Activated T-cell treated with anti-CD3 and anti-CD28 coated beads, Interleukin-2, amount 50 U/mL, for 24 hours (primary cell): ENCODE measurements around the gene SNRNP35.
"Not testable (repeated sequence)": the region's sequence is repeated elsewhere in the genome, so short reads cannot be mapped to it uniquely, and the experiment has no call there.

Experiments
- DNase-seq: peaks from one replicate; pipeline ENCODE4 v3.0.0-alpha.2; 2020
- H3K27ac Mint-ChIP-seq: 2 replicates; pipeline ENCODE4 v1.8.0; 2020; ENCODE audit warnings: mild to moderate bottlenecking, mixed read lengths
- H3K27me3 Mint-ChIP-seq: 2 replicates; pipeline ENCODE4 v1.8.0; 2020; ENCODE audit warnings: mixed read lengths
- H3K36me3 Mint-ChIP-seq: 2 replicates; pipeline ENCODE4 v1.8.0; 2020; ENCODE audit warnings: low read depth, mixed read lengths
- H3K4me1 Mint-ChIP-seq: 2 replicates; pipeline ENCODE4 v1.8.0; 2020; ENCODE audit warnings: low read depth, mixed read lengths
- H3K4me3 Mint-ChIP-seq: 2 replicates; pipeline ENCODE4 v1.8.0; 2020; ENCODE audit warnings: mild to moderate bottlenecking, moderate library complexity, mixed read lengths
- H3K9me3 Mint-ChIP-seq: 2 replicates; pipeline ENCODE4 v1.8.0; 2020; ENCODE audit warnings: mixed read lengths

Gene SNRNP35

GRCh38 chr12:123471374-123472068 lies 13.6 kb downstream of the SNRNP35 start:
- peaks cover 58% of the 10 kb centered on the region for H3K36me3 Mint-ChIP-seq
- peaks cover 21% of the 10 kb centered on the region for H3K4me1 Mint-ChIP-seq
- H3K27ac Mint-ChIP-seq, result peak overlapping the region; percentile 55
- DNase-seq, result no peak
- H3K4me3 Mint-ChIP-seq, result no peak overlapping the region
- H3K27me3 Mint-ChIP-seq, result no peaks in the 10 kb centered on the region
- no peaks in the 10 kb centered on the region for H3K9me3 Mint-ChIP-seq

- H3K4me3 Mint-ChIP-seq, result no peak overlapping the region
- H3K4me1 Mint-ChIP-seq, result peaks cover 24% of the 10 kb centered on the region
- no peaks in the 10 kb centered on the region for H3K9me3 Mint-ChIP-seq
- no peak for DNase-seq
- H3K36me3 Mint-ChIP-seq, result peaks cover 50% of the 10 kb centered on the region
- H3K27ac Mint-ChIP-seq, result no peak overlapping the region
- H3K27me3 Mint-ChIP-seq, result no peaks in the 10 kb centered on the region
These were observed 14.5 kb downstream of the SNRNP35 start for GRCh38 chr12:123472438-123472849.

DNA sequence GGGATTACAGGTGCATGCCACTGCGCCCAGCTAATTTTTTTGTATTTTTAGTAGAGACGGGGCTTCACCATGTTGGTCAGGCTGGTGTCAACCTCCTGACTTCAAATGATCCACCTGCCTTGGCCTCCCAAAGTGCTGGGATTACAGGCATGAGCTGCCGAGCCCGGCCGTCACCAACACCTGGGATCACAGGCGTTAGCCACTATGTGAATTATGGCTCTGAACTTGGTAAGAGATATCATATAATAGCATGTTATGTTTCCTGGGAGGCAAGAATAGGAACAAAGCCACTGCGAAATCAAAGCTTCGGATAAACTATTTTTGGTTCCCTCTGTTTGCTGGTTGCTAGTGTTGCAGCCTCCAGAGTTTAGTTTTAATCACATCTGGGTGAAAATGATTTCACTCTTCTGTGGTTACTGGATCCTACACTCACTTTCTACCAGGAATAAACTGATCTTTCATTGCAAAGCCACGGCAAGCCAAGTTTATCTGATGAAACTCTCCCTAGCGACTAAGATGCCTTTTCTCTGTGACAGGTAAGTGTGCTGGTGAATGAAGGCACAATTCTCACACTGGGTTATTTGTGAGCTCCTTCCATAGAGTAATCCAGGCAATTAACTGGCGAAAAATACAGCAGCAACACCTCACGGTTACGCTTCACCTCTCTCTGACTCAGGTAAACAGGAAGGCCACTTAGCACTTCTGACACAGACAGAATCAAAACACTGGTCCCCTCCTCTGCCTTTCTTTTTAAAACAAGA lies 16.7 kb downstream of the SNRNP35 start:
- no peaks in the 10 kb centered on the region for H3K9me3 Mint-ChIP-seq
- peaks cover 27% of the 10 kb centered on the region for H3K4me1 Mint-ChIP-seq
- peaks cover 40% of the 10 kb centered on the region for H3K36me3 Mint-ChIP-seq
- H3K27me3 Mint-ChIP-seq, result no peaks in the 10 kb centered on the region
- no peak overlapping the region for H3K4me3 Mint-ChIP-seq
- DNase-seq, result no peak
- peak overlapping the region; percentile 89 for H3K27ac Mint-ChIP-seq

DNA sequence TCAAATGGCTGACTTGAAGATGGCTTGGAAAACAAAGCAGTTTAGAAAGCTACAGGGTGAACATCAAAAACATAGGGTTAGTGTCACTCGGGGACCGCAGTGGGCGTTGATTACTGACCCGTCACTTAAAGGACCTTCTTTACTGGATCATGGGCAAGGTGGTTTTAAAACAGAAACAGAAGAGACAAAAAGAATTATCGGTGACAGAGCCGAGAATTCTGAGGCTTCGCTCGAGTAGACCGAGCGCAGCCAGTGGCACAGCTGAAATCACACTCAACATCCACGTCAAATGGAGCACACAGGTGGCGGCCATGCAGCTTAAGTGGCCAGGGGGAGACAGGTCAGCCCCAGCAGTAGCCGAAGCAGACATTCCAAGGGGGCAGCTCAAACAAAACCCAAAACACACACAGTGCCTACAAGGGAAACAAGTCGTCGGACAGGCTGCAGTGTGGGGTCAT lies 17.3 kb downstream of the SNRNP35 start:
- DNase-seq, result no peak
- Mint-ChIP-seq H3K9me3 (no peaks in the 10 kb centered on the region), H3K36me3 (peaks cover 35% of the 10 kb centered on the region), H3K27ac (peak overlapping the region; percentile 89), H3K4me1 (peaks cover 30% of the 10 kb centered on the region), H3K27me3 (no peaks in the 10 kb centered on the region), H3K4me3 (no peak overlapping the region)

- H3K27me3 Mint-ChIP-seq, result no peaks in the 10 kb centered on the region
- H3K36me3 Mint-ChIP-seq, result peaks cover 8% of the 10 kb centered on the region
- H3K4me1 Mint-ChIP-seq, result peaks cover 38% of the 10 kb centered on the region
- H3K4me3 Mint-ChIP-seq, result no peak overlapping the region
- H3K9me3 Mint-ChIP-seq, result no peaks in the 10 kb centered on the region
- DNase-seq, result no peak
- H3K27ac Mint-ChIP-seq, result no peak overlapping the region
These were observed 20.1 kb downstream of the SNRNP35 start for GRCh38 chr12:123478069-123478468.

- DNase-seq, result no peak
- no peak overlapping the region for H3K4me3 Mint-ChIP-seq
- peak overlapping the region; percentile 40 for H3K27ac Mint-ChIP-seq
- peaks cover 8% of the 10 kb centered on the region for H3K36me3 Mint-ChIP-seq
- no peaks in the 10 kb centered on the region for H3K27me3 Mint-ChIP-seq
- H3K9me3 Mint-ChIP-seq, result no peaks in the 10 kb centered on the region
- H3K4me1 Mint-ChIP-seq, result peaks cover 43% of the 10 kb centered on the region
These were observed 20.8 kb downstream of the SNRNP35 start for GRCh38 chr12:123478762-123479161.

DNA sequence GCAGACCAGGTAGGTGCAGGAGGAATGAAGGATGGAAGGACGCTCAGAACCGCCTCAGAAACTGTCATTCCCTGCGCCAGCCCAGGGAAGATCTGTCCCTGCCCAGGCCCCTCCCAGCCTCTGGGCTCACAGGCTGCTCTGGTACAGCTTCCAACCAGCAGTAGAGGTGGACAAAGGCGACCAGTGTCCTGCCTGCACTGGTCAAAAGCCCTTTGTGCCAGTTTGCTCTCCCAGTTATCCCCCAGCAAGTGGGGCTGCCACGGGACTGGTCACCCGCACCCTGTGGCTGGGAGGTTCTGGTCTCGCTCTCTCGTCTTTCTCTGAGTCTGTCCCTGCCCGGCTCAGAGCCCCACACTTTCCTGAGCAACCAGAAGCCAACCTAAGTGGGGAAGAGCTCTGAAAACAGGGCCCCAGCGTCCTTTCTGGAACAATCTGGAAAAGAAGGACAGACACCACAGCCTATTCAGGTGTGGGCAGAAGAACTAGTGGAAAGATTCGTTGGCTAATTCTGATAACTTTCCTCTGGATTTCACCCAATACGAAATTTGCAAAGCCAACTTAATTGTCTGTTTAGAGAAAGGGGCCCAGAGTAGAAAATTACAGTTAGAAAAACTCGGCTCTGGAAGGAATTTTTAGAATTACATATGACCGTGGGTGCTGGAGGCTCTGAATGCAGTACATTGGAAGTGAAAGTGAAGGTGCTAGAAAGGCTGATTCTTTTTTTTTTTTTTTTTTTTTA lies 21.7 kb downstream of the SNRNP35 start:
- no peak overlapping the region for H3K4me3 Mint-ChIP-seq
- no peaks in the 10 kb centered on the region for H3K9me3 Mint-ChIP-seq
- no peak overlapping the region for H3K27ac Mint-ChIP-seq
- peaks cover 7% of the 10 kb centered on the region for H3K36me3 Mint-ChIP-seq
- no peak for DNase-seq
- peaks cover 45% of the 10 kb centered on the region for H3K4me1 Mint-ChIP-seq
- no peaks in the 10 kb centered on the region for H3K27me3 Mint-ChIP-seq

DNA sequence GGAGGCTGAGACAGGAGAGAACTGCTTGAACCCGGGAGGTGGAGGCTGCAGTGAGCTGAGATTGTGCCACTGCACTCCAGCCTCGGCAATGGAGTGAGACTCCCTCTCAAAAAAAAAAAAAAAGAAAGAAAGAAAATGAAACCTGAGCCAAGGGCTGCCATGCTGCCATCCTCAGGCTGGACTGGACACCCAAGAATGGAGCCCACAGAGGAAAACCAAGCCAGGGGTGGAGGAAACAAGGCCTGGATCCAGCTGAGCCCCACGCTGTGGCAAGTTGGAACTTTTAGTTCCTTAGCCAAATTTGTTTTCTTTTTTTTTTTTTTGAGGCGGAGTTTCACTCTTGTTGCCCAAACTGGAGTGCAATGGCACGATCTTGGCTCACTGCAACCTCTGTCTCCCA lies 23.3 kb downstream of the SNRNP35 start:
- DNase-seq, H3K36me3 Mint-ChIP-seq, H3K27ac Mint-ChIP-seq, H3K4me3 Mint-ChIP-seq, H3K27me3 Mint-ChIP-seq, H3K9me3 Mint-ChIP-seq: not testable (repeated sequence)
- H3K4me1 Mint-ChIP-seq, result peaks cover 42% of the 10 kb centered on the region

DNA sequence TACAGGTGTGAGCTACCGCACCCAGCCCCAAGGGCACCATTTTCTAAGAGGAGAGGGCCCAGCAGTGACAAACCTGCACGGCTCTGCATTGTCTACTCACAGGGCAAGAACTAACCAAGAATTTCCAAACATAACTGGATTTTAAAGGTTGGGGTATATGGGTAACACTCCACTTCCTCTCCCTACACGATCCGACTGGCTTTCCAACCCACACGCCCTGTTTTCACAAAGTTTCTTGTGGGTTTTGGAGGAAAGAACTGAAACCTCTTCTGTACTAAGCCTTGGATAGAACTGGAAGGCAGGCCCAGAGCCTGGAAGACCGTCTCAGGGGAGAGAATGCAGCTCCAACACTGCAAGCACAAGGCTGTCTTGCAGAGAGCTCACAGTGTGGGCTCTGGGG lies 24.9 kb downstream of the SNRNP35 start:
- H3K4me3 Mint-ChIP-seq, result no peak overlapping the region
- peaks cover 37% of the 10 kb centered on the region for H3K4me1 Mint-ChIP-seq
- H3K36me3 Mint-ChIP-seq, result no peaks in the 10 kb centered on the region
- no peak for DNase-seq
- H3K9me3 Mint-ChIP-seq, result no peaks in the 10 kb centered on the region
- H3K27ac Mint-ChIP-seq, result no peak overlapping the region
- no peaks in the 10 kb centered on the region for H3K27me3 Mint-ChIP-seq

- H3K36me3 Mint-ChIP-seq, result no peaks in the 10 kb centered on the region
- no peaks in the 10 kb centered on the region for H3K27me3 Mint-ChIP-seq
- no peaks in the 10 kb centered on the region for H3K9me3 Mint-ChIP-seq
- H3K4me1 Mint-ChIP-seq, result peaks cover 37% of the 10 kb centered on the region
- H3K4me3 Mint-ChIP-seq, result no peak overlapping the region
- peak; percentile 41 for DNase-seq
- H3K27ac Mint-ChIP-seq, result peak overlapping the region; percentile 75
These were observed 25.8 kb downstream of the SNRNP35 start for GRCh38 chr12:123483602-123484248.

DNA sequence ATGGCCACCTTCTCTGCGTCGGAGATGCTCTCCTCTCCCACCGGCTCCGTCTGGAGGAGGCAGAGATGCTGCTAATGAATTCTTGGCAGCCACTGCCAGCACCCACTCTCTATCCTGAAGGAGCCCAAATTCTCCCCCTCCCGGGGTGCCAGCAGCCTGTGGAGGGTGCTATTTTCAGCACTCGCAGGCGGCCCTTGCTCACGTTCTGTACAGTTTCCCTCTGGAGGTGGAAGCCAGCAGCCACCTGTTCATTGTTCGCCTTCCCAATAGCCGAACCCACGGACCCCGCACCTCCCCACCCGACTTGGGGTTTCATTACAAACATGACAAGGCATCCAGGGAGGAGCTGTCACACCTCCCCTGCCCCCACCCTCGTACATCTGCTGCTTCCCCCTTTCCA lies 27.8 kb downstream of the SNRNP35 start:
- H3K36me3 Mint-ChIP-seq, result no peaks in the 10 kb centered on the region
- DNase-seq, result no peak
- no peaks in the 10 kb centered on the region for H3K27me3 Mint-ChIP-seq
- no peak overlapping the region for H3K4me3 Mint-ChIP-seq
- H3K27ac Mint-ChIP-seq, result no peak overlapping the region
- no peaks in the 10 kb centered on the region for H3K9me3 Mint-ChIP-seq
- peaks cover 27% of the 10 kb centered on the region for H3K4me1 Mint-ChIP-seq

DNA sequence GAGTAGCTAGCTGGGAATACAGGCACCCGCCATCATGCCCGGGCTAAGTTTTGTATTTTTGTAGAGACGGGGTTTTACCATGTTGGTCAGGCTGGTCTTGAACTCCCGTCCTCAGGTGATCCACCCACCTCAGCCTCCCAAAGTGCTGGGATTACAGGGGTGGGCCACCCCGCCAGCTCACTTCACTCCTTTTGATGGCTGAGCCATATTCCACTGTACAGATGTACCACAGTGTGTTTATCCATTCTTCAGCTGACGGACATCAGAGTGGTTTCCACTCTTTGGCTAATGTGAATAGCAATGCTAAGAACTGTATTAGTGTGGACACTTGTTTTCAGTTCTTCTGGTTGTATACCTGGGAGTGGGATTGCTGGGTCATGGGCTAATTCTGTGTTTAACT lies 29.5 kb downstream of the SNRNP35 start:
- H3K27ac Mint-ChIP-seq, result no peak overlapping the region
- H3K4me3 Mint-ChIP-seq, result no peak overlapping the region
- H3K27me3 Mint-ChIP-seq, result no peaks in the 10 kb centered on the region
- H3K9me3 Mint-ChIP-seq, result no peaks in the 10 kb centered on the region
- DNase-seq, result no peak
- peaks cover 26% of the 10 kb centered on the region for H3K4me1 Mint-ChIP-seq
- no peaks in the 10 kb centered on the region for H3K36me3 Mint-ChIP-seq

- Mint-ChIP-seq H3K27ac (no peak overlapping the region), H3K9me3 (no peaks in the 10 kb centered on the region), H3K27me3 (no peaks in the 10 kb centered on the region), H3K4me1 (peaks cover 17% of the 10 kb centered on the region), H3K4me3 (no peak overlapping the region), H3K36me3 (no peaks in the 10 kb centered on the region)
- DNase-seq, result no peak
These were observed 30.7 kb downstream of the SNRNP35 start for GRCh38 chr12:123488539-123489230.

DNA sequence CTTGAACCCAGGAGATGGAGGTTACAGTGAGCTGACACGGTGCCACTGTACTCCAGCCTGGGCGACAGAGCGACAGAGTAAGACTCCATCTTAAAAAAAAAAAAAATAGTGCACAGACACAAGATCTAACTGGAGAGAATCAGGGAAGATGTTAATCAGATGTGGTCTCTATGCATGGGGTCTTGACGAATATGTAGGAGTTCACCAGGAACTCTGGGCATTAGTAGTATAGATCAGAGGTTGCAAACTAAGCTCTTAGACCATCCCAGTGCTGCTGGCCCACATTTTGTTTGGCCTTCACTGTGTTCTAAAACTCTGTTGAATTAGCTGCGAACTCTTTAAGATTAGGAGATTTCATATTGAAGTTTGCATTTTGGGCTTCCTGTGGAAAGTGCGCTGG lies 31.6 kb downstream of the SNRNP35 start:
- no peaks in the 10 kb centered on the region for H3K9me3 Mint-ChIP-seq
- no peak for DNase-seq
- no peaks in the 10 kb centered on the region for H3K27me3 Mint-ChIP-seq
- H3K4me3 Mint-ChIP-seq, result no peak overlapping the region
- H3K27ac Mint-ChIP-seq, result no peak overlapping the region
- H3K4me1 Mint-ChIP-seq, result peaks cover 8% of the 10 kb centered on the region
- H3K36me3 Mint-ChIP-seq, result no peaks in the 10 kb centered on the region
